GM18502 (cell line): ENCODE measurements around the gene NDE1.
"Not testable (repeated sequence)": the region's sequence is repeated elsewhere in the genome, so short reads cannot be mapped to it uniquely, and the experiment has no call there.

Source experiments
- ATAC-seq: cut with Tn5 transposase; IDR thresholded peaks from one replicate; pipeline ENCODE4 v1.9.1; 2021; ENCODE audit warnings: mild to moderate bottlenecking; ENCODE audit not compliant: unreplicated experiment, poor library complexity

The NDE1 gene

GRCh38 chr16:15620611-15621195 is 29.3 kb upstream of the NDE1 start:
- no peak for ATAC-seq

GRCh38 chr16:15621456-15621855 is 28.6 kb upstream of the NDE1 start:
- ATAC-seq = no peak

DNA sequence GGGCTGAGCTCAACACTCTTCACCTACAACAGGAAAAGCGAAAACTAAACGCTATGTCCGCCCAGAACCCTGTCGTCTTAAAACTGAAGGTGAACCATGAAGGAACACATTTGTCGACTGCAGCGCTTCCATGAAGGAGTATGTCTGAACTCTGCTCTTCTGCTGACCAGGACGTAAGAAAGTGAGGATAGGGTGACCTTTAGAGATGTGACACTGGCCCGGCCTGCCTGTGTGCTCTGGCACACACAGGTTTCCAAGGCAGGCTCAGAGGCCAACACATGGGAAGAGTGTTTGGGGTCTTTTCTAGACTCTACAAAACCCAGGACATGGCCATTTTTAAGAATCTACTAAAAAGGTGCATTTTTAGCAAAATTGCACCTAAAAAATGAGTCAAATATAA is 28.2 kb upstream of the NDE1 start:
- ATAC-seq = no peak

DNA sequence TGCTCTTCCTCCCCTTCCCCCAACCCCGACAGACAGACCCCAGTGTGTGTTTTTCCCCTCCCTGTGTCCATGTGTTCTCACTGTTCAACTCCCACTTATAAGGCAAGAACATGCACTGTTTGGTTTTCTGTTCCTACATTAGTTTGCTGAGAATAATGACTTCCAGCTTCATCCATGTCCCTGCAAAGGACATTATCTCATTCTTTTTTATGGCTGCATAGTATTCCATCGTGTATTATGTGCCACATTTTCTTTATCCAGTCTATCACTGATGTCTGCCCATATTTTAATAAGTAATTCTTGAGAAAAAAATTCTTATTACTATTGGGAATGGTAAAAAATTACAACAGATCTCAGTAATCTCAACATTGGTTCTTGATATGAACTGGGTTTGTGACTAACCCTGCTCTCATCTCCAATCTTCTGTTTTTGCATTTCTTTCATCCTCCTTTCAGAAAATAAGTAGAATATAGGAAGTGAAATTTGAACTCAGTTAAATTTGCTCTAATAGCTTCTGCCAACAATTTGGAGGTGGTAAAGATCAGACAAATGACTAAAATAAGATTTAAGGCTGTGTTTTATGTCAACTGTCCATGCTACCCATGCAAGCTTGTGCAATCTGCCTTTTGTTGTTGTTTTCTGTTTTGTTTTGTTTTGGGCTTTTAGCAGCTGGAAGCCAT is 18.2 kb upstream of the NDE1 start:
- no peak for ATAC-seq

DNA sequence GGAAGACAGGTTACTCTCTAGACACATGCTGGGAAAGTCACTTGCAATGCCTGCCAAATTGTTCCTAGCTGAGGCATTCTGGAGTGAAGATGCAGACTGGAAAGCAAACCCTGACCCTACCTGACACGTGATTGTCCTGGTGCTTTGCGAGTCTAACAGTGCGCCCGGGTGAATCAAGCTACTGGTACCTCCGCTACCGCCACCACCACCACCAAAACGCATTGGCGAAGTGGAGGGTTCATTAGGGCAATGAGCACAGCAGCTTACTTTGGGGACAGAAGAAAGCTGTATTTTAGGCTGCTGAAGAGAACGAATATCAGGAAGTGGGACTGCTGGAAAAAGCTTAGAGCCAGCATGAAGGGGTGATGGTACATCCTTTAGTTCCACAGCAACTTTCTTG is 14.1 kb upstream of the NDE1 start:
- ATAC-seq = no peak

DNA sequence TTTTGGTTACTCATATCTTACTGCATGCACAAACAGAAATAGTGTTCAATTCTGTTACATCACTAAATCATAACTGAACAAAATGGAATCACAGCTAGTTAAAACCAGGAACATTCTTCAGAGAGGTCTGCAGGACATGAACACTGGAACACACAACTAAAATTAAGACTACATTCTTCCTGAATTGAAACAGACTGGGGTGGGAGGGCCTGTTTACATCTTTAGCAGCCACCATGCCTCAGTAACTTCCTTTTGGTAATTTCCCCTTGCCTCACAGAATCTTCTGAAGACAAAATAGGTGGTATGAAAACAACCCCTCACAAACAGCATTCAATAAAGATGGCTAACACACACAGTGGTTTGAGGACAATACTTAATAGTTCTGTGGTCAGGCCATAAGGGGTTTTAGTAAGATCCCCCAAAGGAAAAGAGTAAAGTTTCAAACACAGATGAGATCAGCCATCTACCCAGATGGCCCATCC is 13.6 kb upstream of the NDE1 start:
- ATAC-seq = peak; percentile 46

DNA sequence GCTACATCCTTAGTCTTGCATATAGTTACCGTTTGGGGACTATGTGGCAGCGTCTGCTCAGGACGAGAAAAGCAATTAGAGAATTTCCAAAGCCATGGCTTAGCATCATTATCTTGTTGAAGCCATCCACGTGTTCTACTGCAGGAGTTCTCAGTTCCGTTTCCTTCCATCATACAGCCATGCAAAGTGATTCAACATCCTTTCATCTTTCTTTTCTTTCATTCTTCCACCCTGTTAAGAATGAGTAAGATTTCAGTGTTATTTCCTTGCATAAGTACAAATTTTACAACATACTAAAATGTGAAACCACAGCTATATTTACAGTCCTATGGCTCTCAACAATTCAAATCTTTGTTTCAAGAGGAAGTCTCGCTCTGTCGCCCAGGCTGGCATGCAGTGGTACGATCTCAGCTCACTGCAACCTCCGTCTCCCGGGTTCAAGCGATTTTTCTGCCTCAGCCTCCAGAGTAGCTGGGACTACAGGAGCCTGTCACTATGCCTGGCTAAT is 10.9 kb upstream of the NDE1 start:
- ATAC-seq = no peak

GRCh38 chr16:15640966-15641365 is 9.1 kb upstream of the NDE1 start:
- ATAC-seq = no peak

- no peak for ATAC-seq
Observed at GRCh38 chr16:15641753-15642556, 8.1 kb upstream of the NDE1 start.

- peak; percentile 46 for ATAC-seq
Observed at GRCh38 chr16:15642557-15643047, 7.4 kb upstream of the NDE1 start.

DNA sequence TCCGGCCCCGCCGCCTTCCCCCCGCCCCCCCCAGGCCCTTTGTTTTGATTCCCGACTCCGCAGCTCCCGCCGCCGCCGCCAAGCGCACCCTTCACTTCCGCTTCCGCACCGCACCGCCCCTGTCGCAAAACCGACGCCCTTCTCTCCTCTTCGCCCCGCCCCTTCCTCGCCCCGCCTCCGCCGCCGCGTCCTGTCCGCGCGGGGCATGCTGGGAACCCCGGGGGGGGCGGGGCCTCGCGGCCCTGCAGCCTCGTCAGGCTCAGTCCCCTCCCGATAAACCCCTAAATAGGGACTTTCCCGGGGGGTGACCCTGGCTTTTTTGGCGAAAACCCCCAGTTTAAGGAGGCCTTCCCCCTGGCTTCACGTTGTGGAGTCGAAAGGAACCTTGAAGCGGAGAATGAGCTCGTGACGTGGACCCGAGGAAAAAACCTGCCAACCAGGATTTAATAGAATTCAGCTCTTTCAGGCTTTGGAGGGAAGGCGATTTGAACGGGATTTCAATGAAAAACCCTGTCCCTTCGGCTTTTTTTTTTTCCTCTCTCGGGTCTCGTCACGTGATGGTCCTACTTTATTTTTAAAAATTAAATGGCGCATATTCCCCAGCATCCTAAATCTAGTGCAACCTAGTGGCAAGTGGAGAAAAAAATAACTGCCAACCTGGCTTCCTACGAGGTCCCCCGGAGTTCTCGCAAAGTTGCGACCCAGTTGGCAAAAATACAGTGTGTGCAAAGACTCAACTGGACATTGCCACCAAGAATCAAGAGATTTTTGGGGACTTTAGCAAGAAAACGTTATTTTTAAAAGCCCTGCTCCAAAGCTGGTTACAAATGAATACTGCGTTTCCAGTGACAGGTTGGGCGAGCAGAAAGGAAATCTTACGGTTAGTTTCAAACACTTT is 6.7 kb upstream of the NDE1 start, which contains the start of gene MARF1:
Gene MARF1, minus strand, starts transcription at position 107 of the 898 bp plus-strand sequence. CDS start 3,921 bp downstream, outside the sequence.
- peak; percentile 38 for ATAC-seq

DNA sequence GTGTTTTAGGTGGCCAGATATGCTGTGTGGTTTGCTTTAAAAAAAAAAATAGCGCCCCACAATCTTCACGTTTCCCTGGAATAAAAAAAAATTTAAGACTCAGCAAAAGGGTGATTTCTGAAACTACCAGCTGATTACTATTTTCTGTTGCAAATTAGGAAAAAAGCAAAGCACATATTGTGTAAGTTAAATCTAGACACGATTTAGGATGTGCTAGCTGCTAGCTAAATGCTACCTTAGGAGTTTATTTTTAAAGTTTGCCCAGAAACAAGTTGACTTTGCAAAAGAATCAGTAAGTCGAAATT is 6.1 kb upstream of the NDE1 start:
- no peak for ATAC-seq

GRCh38 chr16:15644267-15644961 is 5.6 kb upstream of the NDE1 start:
- ATAC-seq = no peak

GRCh38 chr16:15644962-15645465 is 5.0 kb upstream of the NDE1 start:
- ATAC-seq = not testable (repeated sequence)

GRCh38 chr16:15646557-15647293 is 3.3 kb upstream of the NDE1 start:
- not testable (repeated sequence) for ATAC-seq

- ATAC-seq = no peak
Observed at GRCh38 chr16:15647294-15648014, 2.6 kb upstream of the NDE1 start.

DNA sequence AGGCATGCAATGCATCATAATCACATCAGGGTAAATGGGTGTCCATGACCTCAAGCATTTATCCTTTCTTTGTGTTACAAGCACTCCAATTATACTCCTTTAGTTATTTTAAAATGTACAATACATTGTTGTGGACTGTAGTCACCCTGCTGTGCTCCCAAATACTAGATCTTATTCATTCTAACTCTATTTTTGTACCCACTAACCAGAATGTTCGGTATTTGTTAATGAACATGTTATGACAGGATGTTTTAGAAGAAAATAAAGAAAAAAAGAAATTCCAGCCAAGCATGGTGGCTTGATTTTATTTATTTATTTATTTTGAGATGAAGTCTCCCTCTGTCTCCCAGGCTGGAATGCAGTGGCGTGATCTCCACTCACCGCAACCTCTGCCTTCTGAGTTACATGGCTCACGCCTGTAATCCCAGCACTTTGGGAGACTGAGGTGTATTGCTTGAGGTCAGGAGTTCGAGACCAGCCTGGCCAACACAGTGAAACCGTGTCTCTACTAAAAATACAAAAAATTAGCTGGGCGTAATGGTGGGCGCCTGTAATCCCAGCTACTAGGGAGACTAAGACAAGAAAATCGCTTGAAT is 1.8 kb upstream of the NDE1 start:
- no peak for ATAC-seq
